HEK293 (cell line): ENCODE results near the gene PRDM15.
A peak's percentile ranks its signal among the peaks of the same experiment; 100 is the strongest.

ENCODE experiments used
- CTCF ChIA-PET: fragments of 350-600 bp; formaldehyde crosslinking; extraction: SDS; loops from one replicate; lab custom pipeline; 2021; ENCODE audit warnings: antibody characterized with exemption; lab: Yijun Ruan, JAX
- POLR2A ChIA-PET: fragments of 300-600 bp; formaldehyde crosslinking; extraction: SDS; loops from one replicate; lab custom pipeline; 2020; ENCODE audit warnings: antibody characterized with exemption, inconsistent platforms; lab: Yijun Ruan, JAX
- H3K27ac ChIP-seq: fragments of 200-500 bp; sonication (Bioruptor generic); 2 replicates; pipeline ENCODE4 v1.5.1; 2014; ENCODE audit warnings: low read depth, low read length, control low read depth, inconsistent platforms; ENCODE audit errors: extremely low read depth
- H3K36me3 ChIP-seq, 2 experiments: fragments of 200-500 bp in 1 of 2; sonication (Bioruptor generic) in 1 of 2; 1 replicate in 1 of 2; 2 replicates in 1 of 2; pipeline ENCODE4 v1.5.1; 2014 to 2017; ENCODE audit warnings: inconsistent platforms in 2 of 2, low read length in 2 of 2; ENCODE audit not compliant: control insufficient read depth in 2 of 2, insufficient read depth in 1 of 2
- H3K4me1 ChIP-seq: fragments of 200-500 bp; sonication (Bioruptor generic); 2 replicates; pipeline ENCODE4 v1.5.1; 2014; ENCODE audit warnings: mild to moderate bottlenecking, low read length, inconsistent platforms; ENCODE audit not compliant: control insufficient read depth, insufficient read depth
- H3K4me3 ChIP-seq: 2 replicates; pipeline ENCODE4 v1.5.1; 2011; ENCODE audit warnings: low read depth, mild to moderate bottlenecking, control low read depth, low read length, moderate library complexity
- H3K9me3 ChIP-seq: fragments of 200-500 bp; sonication (Bioruptor generic); 2 replicates; pipeline ENCODE4 v1.5.1; 2014; ENCODE audit warnings: low read depth, low read length, inconsistent platforms; ENCODE audit not compliant: control insufficient read depth, insufficient read depth
- EGR2 ChIP-seq: fragments of 450-650 bp; formaldehyde crosslinking; IDR thresholded peaks from 2 replicates; pipeline ENCODE4 v1.5.1; 2016; ENCODE audit warnings: low read depth, missing biosample characterization, missing genetic modification characterization
- GLI4 ChIP-seq: fragments of 450-650 bp; formaldehyde crosslinking; IDR thresholded peaks from 2 replicates; pipeline ENCODE4 v1.5.1; 2016; ENCODE audit warnings: missing biosample characterization, missing genetic modification characterization
- GLIS2 ChIP-seq: fragments of 450-650 bp; formaldehyde crosslinking; IDR thresholded peaks from 2 replicates; pipeline ENCODE4 v1.5.1; 2016; ENCODE audit warnings: missing biosample characterization, missing genetic modification characterization
- IKZF3 ChIP-seq: fragments of 450-650 bp; IDR thresholded peaks from 2 replicates; pipeline ENCODE4 v1.5.0; 2018; ENCODE audit warnings: missing biosample characterization, mild to moderate bottlenecking, missing genetic modification characterization, moderate library complexity
- ZBTB6 ChIP-seq: fragments of 450-650 bp; formaldehyde crosslinking; IDR thresholded peaks from 2 replicates; pipeline ENCODE4 v1.5.1; 2017; ENCODE audit warnings: missing biosample characterization, missing genetic modification characterization
- ZNF138 ChIP-seq: fragments of 450-650 bp; formaldehyde crosslinking; IDR thresholded peaks from 2 replicates; pipeline ENCODE4 v1.5.1; 2016; ENCODE audit warnings: missing biosample characterization, missing genetic modification characterization, borderline replicate concordance
- ZNF146 ChIP-seq: fragments of 450-650 bp; formaldehyde crosslinking; IDR thresholded peaks from 2 replicates; pipeline ENCODE4 v1.5.1; 2016; ENCODE audit warnings: missing biosample characterization, missing genetic modification characterization
- ZNF155 ChIP-seq: fragments of 450-650 bp; formaldehyde crosslinking; IDR thresholded peaks from 2 replicates; pipeline ENCODE4 v1.5.1; 2016; ENCODE audit warnings: missing biosample characterization, missing genetic modification characterization
- ZNF169 ChIP-seq: fragments of 450-650 bp; formaldehyde crosslinking; IDR thresholded peaks from 2 replicates; pipeline ENCODE4 v1.5.1; 2016; ENCODE audit warnings: missing biosample characterization, missing genetic modification characterization
- ZNF18 ChIP-seq: fragments of 450-650 bp; formaldehyde crosslinking; IDR thresholded peaks from 2 replicates; pipeline ENCODE4 v1.5.1; 2016; ENCODE audit warnings: missing biosample characterization, missing genetic modification characterization
- ZNF239 ChIP-seq: fragments of 450-650 bp; formaldehyde crosslinking; IDR thresholded peaks from 2 replicates; pipeline ENCODE4 v1.5.1; 2016; ENCODE audit warnings: missing biosample characterization, missing genetic modification characterization
- ZNF248 ChIP-seq: fragments of 450-650 bp; formaldehyde crosslinking; IDR thresholded peaks from 2 replicates; pipeline ENCODE4 v1.5.1; 2017; ENCODE audit warnings: missing biosample characterization, missing genetic modification characterization
- ZNF266 ChIP-seq: fragments of 450-650 bp; formaldehyde crosslinking; IDR thresholded peaks from 2 replicates; pipeline ENCODE4 v1.5.1; 2016; ENCODE audit warnings: missing biosample characterization, missing genetic modification characterization, low read depth
- ZNF311 ChIP-seq: fragments of 450-650 bp; formaldehyde crosslinking; IDR thresholded peaks from 2 replicates; pipeline ENCODE4 v1.5.1; 2017; ENCODE audit warnings: missing biosample characterization, missing genetic modification characterization, borderline replicate concordance
- ZNF416 ChIP-seq: fragments of 450-650 bp; formaldehyde crosslinking; IDR thresholded peaks from 2 replicates; pipeline ENCODE4 v1.5.1; 2016; ENCODE audit warnings: missing biosample characterization, missing genetic modification characterization
- ZNF560 ChIP-seq: fragments of 450-650 bp; formaldehyde crosslinking; IDR thresholded peaks from 2 replicates; pipeline ENCODE4 v1.5.1; 2017; ENCODE audit warnings: missing biosample characterization, missing genetic modification characterization, borderline replicate concordance
- ZNF664 ChIP-seq: fragments of 450-650 bp; formaldehyde crosslinking; IDR thresholded peaks from 2 replicates; pipeline ENCODE4 v1.5.1; 2016; ENCODE audit warnings: missing biosample characterization, missing genetic modification characterization
- ZNF701 ChIP-seq: fragments of 450-650 bp; formaldehyde crosslinking; IDR thresholded peaks from 2 replicates; pipeline ENCODE4 v1.5.1; 2016; ENCODE audit warnings: missing biosample characterization, missing genetic modification characterization
- ZNF791 ChIP-seq: fragments of 450-650 bp; formaldehyde crosslinking; IDR thresholded peaks from 2 replicates; pipeline ENCODE4 v1.5.1; 2016; ENCODE audit warnings: missing biosample characterization, missing genetic modification characterization
- ZNF837 ChIP-seq: fragments of 450-650 bp; formaldehyde crosslinking; IDR thresholded peaks from 2 replicates; pipeline ENCODE4 v1.5.1; 2016; ENCODE audit warnings: missing biosample characterization, missing genetic modification characterization
- TF ChIP-seq, protein P1 (sequence below): fragments of 450-650 bp; formaldehyde crosslinking; IDR thresholded peaks from 2 replicates; pipeline ENCODE4 v1.5.1; 2016; ENCODE audit warnings: missing biosample characterization, missing genetic modification characterization, low read depth
- TF ChIP-seq, protein P2 (sequence below): fragments of 450-650 bp; formaldehyde crosslinking; IDR thresholded peaks from 2 replicates; pipeline ENCODE4 v1.5.1; 2016; ENCODE audit warnings: missing biosample characterization, missing genetic modification characterization

Gene PRDM15

DNA sequence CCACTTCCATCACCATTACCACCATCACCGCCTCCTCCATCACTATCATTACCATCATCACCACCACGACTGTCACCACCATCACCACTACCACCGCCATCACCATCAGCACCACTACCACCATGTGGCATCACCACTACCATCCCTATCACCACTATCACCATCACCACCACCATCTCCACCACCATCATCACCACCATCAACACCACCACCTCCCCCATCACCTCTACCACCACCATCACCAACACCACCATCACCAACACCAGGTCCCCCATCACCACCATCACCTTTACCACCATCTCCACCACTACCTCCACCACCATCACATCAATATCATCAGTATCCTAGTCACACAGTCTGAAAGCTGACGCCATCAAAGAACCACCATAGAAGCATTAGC lies 72.4 kb downstream of the PRDM15 start (continued):
- TF ChIP-seq ZBTB6 (tag by site-specific recombination), result no peak
- TF ChIP-seq, all 188 proteins: peak for 9

- POLR2A ChIA-PET, result no interaction called here
- TF ChIP-seq ZNF18 (tag by site-specific recombination) (no peak), ZNF416 (tag by site-specific recombination) (no peak), ZNF837 (tag by site-specific recombination) (peak; percentile 81; the same call in 1 of the 2 replicates), ZNF239 (tag by site-specific recombination) (peak; percentile 51; the same call in 1 of the 2 replicates), ZNF311 (tag by site-specific recombination) (peak; percentile 50; the same call in 1 of the 2 replicates), ZNF155 (tag by site-specific recombination) (no peak), ZNF791 (tag by site-specific recombination) (0 out of 2 replicates have a peak, but pooled peaks have one; percentile 48), ZNF248 (no peak), ZNF266 (tag by site-specific recombination) (0 out of 2 replicates have a peak, but pooled peaks have one; percentile 11), ZNF664 (no peak), GLI4 (tag by site-specific recombination) (no peak), GLIS2 (tag by site-specific recombination) (no peak), ZNF701 (tag by site-specific recombination) (no peak), ZNF560 (peak; percentile 61; the same call in 1 of the 2 replicates), ZNF169 (tag by site-specific recombination) (0 out of 2 replicates have a peak, but pooled peaks have one; percentile 59), EGR2 (tag by site-specific recombination) (peak; percentile 55; the same call in 1 of the 2 replicates)
- TF ChIP-seq, protein P1, sequence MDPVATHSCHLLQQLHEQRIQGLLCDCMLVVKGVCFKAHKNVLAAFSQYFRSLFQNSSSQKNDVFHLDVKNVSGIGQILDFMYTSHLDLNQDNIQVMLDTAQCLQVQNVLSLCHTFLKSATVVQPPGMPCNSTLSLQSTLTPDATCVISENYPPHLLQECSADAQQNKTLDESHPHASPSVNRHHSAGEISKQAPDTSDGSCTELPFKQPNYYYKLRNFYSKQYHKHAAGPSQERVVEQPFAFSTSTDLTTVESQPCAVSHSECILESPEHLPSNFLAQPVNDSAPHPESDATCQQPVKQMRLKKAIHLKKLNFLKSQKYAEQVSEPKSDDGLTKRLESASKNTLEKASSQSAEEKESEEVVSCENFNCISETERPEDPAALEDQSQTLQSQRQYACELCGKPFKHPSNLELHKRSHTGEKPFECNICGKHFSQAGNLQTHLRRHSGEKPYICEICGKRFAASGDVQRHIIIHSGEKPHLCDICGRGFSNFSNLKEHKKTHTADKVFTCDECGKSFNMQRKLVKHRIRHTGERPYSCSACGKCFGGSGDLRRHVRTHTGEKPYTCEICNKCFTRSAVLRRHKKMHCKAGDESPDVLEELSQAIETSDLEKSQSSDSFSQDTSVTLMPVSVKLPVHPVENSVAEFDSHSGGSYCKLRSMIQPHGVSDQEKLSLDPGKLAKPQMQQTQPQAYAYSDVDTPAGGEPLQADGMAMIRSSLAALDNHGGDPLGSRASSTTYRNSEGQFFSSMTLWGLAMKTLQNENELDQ (tag by site-specific recombination), result no peak
- Histone ChIP-seq H3K9me3 (no peaks in the 10 kb centered on the region), H3K27ac (no peak overlapping the region), H3K4me1 (no peaks in the 10 kb centered on the region), H3K4me3 (no peak overlapping the region), H3K36me3 (peaks cover 0 to 35% of the 10 kb centered on the region in 2 experiments; a peak in 2 of 3 replicates)
- CTCF ChIA-PET, result interaction anchor here (1.9 kb wide), 1 partner anchor 11 kb away, joined by 5 read pairs; no protein-coding TSS in a partner anchor
These were observed 73.5 kb downstream of the PRDM15 start for GRCh38 chr21:41805643-41806042.

- Histone ChIP-seq H3K27ac (no peak overlapping the region), H3K4me1 (no peaks in the 10 kb centered on the region), H3K9me3 (no peaks in the 10 kb centered on the region), H3K36me3 (peaks cover 0 to 35% of the 10 kb centered on the region in 2 experiments; a peak in 2 of 3 replicates), H3K4me3 (no peak overlapping the region)
- TF ChIP-seq IKZF3 (tag by site-specific recombination), result no peak
- TF ChIP-seq ZNF138 (tag by site-specific recombination), result no peak
- TF ChIP-seq ZNF146 (tag by site-specific recombination), result no peak
- TF ChIP-seq, protein P2, sequence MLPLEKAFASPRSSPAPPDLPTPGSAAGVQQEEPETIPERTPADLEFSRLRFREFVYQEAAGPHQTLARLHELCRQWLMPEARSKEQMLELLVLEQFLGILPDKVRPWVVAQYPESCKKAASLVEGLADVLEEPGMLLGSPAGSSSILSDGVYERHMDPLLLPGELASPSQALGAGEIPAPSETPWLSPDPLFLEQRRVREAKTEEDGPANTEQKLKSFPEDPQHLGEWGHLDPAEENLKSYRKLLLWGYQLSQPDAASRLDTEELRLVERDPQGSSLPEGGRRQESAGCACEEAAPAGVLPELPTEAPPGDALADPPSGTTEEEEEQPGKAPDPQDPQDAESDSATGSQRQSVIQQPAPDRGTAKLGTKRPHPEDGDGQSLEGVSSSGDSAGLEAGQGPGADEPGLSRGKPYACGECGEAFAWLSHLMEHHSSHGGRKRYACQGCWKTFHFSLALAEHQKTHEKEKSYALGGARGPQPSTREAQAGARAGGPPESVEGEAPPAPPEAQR (tag by site-specific recombination), result no peak
- CTCF ChIA-PET, result interaction anchor here (1.9 kb wide), 1 partner anchor 11 kb away, joined by 5 read pairs; no protein-coding TSS in a partner anchor
- POLR2A ChIA-PET, result no interaction called here
These were observed 74.1 kb downstream of the PRDM15 start for GRCh38 chr21:41805038-41805437.
